NCI-H1092 (cell line): Measurements from ENCODE around the gene HCRT.
"Not testable (repeated sequence)": the region's sequence is repeated elsewhere in the genome, so short reads cannot be mapped to it uniquely, and the experiment has no call there.

Experiments
- DNase-seq: peaks from one replicate; lab custom pipeline; 2025; lab: John Stamatoyannopoulos, UW

HCRT gene

DNA sequence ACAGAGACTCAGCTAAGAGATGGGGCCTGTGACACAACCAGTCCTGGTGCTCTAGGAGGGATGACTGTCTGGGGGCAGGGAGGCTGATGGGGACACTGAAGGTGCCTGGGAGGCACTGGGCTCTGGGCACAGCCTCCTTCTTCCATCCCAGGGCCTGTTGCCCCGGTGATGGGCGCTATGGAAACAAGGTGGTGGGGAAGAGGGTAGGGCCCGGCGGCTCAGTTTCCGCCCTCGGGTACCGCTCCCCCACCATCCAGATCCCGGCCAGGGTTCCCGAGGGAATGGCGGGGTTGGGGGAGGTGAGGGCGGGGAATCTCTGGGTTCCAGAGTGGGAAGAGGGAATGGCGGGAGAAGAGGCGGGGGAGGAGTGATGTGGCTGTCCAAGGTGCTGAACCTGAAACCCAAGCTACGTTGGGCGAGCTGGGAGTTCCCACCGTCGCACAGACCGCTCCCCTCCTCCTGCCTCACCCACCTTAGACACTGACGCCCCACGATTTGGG lies 5.3 kb downstream of the HCRT start:
- peak; percentile 47 for DNase-seq

DNA sequence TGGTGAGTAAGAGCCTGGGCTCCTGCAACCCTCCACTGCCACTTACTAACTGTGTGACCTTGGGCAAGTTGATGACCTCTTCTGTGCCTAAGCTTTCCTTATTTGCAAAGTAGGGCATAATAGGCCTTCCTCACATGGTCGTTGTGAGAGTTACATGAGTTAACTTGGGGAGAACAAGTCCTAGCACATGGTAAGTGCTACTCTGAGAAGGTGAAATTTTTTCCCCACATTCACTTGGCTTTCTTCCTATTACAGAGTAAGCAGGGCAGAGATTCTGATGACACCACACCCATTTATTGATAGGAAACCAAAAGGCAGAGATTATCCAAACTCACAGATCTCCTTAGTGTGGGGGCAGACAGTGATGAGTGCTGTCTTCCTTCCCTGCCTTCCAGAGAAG lies 5.9 kb downstream of the HCRT start:
- DNase-seq = no peak

DNA sequence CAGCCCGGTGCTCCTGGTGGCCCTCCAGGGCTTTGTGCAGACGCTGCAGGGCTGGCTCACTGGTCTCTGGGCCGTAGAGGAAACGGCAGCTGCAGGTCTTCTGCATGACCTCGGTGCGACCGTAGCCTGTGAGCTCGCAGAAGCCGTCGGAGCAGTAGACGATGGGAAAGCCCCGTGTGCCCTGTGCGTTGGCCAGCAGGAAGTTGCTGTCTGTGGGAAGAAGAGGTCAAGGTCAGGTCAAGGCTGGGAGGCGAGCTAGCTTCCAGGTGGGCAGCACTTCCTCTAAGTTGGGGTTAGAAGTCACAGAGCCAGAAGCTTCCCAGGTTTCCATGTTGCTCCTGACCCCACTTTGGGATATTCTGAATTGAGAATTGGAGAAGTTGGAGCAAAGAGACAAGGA lies 6.4 kb downstream of the HCRT start:
- DNase-seq = no peak

DNA sequence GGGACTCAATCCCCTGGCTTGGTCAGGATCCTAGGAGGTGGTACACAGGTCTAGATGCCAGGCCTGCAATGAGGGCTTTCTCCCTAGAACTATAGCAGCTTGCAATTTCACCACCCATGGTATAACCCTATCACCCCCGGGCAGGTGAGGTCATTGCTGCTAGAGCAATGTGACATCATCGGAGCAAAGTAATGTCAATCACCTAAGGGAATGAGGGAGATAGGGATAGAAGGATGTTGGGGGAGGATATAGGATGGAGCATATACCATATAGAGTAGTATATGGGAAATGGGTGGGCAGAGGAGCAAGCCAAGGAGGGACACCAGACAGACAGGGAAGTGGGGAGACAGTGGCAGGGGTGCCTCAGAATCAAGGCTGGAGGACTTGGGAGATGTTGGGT lies 7.6 kb downstream of the HCRT start:
- no peak for DNase-seq

DNA sequence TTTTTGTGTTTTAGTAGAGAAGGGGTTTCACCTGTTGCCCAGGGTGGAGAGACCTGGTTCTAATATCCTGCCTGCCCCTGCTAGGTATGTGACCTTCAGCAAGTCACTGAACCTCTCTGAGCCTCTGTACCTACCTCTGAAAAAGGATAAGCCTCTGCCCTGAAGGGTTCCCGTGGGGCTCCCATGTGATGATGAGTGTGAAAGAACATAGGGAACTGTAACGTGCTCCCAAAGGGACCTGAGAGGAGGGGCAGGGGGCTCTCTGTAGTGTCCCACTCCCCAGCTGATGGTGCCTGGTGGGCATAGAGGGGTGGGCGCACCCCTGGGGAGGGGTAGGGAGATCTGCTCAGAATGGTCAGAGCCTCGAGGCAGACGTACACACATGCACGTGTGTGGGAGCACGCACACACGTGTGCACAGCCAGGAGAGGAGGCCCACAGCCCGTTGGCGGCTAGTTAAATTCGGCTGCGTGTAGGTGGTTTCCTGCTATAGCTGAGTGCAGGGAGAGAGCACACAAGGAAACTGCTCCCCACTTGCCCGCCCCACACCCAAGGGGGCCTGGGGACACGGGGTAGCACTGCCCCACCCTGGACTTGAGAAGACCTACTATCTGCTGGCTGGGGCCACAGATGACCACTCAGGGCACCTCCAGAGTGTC lies 11.0 kb downstream of the HCRT start:
- DNase-seq = no peak

DNA sequence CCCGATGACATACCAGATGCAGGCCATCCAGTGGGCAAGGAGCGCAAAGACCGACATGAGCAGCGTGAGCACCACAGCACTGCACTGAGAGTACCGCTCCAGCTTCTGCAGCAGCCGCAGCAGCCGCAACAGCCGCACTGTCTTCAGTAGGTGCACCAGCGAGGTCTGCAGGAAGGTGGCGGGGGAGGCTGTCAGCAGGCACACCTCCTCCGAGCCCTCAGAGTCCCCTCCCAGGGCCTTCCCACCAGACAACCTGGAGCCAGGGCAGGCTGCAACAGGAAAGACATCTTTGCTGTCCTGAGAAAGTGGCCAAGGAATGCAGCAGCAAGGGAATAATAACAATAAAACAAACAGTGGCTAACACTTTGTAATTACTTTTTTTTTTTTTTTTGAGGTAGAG lies 13.4 kb downstream of the HCRT start:
- DNase-seq = no peak

DNA sequence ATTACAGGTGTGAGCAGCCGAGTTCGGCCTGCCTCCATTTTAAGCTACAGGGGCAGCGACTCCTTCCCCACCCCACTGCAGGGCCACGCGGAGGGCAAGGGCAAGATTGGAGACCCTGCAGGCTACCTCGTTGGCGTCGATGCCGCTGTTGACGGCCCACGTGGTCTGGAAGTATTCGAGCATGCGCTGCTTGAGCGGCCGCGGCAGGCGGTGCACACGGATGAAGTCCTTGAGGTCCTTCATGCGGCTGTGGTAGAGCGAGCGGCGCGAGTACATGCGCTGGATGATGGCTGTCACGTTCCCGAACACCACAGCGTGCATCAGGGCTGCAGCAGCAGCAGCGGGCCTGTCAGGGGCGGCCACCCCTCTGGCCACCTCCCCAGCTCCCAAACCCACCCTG lies 15.9 kb downstream of the HCRT start:
- no peak for DNase-seq

DNA sequence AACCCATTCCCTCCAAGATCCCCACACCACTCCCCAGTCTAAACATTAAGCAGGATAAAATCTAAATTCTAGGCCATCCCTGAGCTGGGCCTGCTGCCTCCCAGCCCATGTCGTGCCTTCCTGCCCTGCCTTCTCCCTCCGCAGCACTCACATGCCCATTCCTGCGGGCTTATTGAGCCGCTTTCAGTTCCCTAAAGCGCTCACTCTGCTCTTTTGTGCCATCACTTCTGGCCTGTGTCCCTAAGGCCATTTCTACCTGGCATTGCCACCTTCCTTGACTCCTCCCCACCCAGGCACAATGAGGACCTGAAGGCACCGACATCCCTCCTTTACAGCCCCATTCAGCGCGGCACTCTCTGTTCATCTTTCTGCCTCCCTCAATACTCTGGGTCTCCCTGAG lies 17.4 kb downstream of the HCRT start:
- no peak for DNase-seq

DNA sequence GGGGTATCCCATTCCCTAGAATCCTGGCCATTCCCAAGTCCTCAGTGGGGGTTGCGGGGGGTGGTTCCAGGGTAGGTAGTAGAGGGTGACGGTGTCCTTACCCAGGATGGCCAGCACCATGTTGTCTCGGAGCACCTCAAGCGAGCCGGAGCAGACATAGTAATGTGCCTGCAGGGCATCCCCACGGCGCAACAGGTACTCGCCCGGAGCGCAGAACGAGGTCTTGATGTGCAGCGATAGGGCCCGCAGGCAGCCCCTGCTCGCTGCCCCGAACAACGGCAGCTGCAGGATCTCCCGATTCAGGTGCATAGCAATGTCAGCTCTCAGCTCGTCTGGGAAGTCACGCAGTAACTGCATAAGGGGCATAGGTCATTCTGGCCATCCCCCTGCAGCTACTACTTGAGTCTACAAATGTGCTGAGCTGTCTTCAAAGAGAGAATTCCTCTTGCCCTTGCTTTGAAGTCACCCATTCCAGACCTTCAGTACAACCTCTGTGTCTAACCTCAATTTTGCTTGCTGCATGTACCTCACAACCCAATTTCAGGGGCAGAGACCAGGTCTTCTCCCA lies 19.0 kb downstream of the HCRT start:
- no peak for DNase-seq

DNA sequence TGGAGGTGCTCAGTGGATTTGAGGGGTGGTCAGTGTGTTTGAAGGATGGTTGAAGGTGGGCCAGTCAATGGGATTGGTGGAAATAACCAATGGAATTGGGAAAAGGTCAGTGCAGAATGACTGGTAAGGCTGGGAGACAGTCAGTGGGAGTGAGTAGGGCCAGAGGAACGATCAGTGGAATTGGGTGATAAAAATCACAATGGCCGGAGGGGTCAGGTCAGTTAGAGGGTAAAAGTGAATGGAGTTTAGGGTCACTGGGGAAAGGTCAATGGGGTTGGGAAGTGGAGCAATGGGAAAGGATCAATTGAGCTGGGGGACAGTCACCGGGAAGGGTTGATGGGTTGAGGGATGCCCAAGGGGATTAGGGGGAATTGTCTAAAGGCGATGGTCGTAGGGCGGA lies 19.5 kb downstream of the HCRT start:
- DNase-seq = no peak

DNA sequence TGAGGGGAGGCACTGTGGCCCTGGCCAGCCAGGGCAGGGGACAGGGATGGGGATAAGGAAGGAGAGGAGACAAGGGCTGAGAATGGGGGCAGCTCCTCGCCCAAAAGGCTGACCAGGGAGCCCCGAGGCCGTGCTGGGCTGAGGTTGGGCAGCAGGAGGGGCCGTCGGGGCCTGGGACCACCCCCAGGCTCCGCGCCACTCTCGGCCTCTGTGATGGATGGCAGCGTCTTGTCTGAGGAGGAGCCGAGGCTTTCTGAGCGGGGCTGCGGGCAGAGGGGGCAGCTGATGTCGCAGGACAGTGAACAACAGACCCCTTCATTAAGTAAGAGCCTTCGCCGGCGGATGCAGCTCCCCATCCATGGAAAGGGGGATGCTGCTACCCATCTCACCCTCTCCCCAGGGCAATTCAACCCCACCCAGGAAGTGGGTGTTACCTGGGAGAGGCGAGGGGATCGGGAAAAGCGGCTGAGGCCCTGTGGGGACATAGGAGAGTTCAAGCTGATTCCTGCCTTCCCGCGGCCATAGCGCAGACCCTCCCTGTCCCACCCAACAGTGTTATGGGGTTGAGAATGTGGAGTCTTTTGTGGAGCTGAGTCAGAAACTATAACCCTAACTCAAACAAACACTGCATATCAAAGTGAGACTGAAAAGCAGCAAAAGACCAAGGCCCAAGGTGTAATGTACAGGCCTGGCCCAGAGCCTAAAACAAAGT lies 21.4 kb downstream of the HCRT start:
- no peak for DNase-seq

DNA sequence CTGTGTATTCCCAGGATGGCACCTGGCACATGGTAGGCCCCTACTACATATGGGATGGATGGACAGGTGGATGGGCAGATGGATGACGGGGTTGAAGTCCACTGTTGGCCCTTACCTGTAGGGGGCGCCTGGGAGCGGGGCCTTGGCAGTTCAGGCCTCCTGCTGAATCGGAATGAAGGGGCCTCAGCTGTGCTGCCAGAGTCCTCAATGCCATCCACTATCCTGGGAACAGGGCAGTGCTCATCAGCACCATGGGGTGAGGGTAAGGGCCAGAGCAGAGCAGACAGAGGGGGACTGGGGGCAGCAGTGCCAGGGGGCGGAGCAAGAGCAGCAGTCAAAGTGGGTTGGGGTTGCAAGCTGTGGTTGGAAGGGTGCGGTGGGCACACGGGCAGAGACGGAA lies 22.1 kb downstream of the HCRT start:
- DNase-seq = no peak

DNA sequence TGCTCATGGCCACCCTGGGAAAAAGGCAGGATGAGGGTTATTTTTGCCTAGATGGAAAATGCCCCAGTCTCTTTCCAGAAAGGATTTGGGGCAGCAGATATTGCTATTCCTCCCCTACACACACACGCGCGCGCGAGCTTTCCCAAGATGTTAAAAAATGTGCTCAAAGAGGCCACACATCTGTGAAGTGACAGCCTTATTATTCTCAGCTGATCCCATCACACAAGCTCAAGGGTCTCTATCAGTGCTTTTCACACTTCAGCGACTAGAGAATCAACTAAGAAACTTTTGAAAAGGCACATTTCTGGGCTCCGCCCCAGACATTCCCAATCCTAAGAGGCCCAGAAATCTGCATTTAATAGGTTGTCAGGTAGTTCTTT lies 24.7 kb downstream of the HCRT start:
- no peak for DNase-seq

DNA sequence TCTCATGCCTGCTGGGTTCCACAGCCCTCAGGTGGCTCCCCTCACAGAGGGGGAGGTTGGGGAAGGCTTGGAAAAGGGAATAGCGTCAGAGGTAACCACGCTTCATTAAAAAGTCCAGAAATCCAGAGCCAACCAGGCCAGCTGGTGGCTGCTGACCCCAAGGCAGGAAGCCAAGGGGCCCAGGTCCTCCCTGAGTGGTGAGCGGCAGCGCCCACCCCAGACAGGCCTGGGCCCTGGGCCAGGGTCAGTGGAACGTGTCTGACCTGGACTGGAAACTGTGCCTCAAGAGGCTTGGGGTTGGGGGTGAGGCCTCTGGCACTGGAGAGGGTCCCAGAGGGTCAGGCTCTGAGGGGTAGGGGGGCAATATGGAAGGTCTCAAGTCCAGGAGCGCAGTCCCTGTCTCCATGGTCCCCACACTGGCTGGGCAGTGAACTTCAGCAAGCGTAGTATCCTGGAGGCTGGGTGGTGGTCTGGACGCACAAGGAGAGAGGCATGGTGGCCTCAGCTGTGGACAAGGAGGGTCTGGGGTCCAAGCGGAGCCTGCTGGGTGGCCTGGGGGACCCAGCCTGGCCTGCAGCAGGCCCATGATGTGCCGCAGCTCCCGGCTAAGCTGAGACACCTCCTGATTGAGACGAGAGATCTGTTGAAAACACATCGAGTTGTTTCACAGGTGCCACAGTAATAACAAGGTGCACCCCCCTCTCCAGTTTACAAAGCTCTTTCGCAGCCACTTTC lies 25.3 kb downstream of the HCRT start:
- no peak for DNase-seq

DNA sequence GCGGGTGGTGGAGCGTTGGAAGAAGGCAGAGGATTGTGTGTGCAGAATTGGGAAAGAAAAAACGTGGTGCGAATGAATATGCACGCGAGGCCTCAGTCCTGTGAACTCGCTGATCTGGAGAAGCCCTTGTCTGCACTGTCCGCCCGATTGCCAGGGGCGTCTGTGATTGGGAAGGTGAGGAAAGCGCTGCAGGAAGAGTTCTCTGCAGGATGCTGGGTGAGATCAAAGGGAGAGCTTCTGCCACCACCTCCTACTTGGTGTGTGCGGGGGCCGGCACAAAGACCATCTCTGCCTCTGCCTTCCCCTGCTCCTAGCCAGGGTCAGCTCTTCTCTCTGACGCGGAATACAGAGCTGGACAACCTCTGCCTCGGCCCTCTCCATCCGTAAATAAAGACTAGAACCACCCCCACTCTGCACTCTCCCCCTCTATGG lies 29.6 kb downstream of the HCRT start:
- no peak for DNase-seq

DNA sequence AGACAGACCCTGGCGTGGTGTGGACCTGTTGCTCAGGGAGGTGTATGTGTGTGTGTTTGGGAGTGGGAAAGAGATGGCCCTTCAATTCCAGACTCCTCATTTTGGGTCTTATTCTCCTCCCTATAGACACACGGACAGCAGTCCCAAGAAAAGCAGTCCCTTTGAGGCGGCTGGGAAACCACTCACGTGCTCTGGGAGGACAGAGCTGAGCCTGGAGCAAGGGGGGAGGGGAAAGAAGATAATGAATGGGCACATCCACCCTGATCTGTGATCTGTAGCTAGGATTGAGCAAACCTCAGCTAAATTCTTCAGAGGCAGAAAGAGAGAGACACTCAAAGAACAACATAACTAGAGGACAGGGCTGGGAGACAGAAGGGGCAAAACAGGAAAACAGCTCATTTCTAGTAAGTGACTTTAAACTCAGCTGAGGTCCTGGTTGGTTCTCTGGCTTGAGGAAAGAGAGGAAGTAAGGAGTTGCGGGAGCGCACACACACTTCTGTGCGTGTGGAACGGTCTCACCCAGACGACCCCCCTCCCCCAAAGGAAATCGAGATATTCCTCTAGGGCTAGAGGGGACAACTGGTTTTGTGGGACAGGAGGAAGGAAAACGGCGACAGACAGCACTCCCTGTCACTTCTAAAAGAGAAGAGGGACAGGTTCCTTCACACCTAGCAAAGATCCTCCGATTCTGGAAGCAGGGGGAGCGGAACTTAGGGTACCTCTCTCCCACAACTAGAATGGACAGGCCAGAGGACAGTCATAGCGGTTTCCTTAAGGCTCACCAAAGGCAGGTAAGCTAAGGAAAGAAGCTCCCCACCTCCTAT lies 31.1 kb downstream of the HCRT start:
- DNase-seq = no peak

DNA sequence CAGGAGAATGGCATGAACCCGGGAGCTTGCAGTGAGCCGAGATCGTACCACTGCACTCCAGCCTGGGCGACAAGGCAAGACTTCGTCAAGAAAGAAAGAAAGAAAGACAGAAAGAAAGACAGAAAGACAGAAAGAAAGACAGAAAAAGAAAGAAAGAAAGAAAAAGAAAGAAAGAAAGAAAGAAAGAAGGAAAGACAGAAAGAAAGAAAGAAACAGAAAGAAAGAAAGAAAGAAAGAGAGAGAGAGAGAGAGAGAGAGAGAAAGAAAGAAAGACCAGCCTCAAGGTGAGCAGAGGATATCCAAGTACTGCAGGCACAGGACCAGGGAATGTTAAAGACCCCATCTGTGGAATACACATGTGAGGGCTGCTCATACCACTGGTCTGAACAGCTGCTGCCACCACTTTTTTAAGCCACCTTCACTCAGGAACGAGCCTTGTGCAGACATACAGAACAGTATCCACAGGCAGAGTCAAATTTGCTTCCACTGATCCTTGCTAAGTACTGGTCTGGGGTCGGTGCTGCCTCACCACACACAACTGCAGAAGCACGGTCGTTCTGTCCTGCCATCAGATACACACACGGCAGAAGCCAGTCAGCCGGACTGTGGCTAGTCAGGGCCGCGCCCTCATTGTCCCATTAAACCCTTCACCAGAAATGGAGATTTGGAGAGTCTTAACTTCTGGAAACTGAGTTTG lies 38.2 kb downstream of the HCRT start:
- DNase-seq = no peak

DNA sequence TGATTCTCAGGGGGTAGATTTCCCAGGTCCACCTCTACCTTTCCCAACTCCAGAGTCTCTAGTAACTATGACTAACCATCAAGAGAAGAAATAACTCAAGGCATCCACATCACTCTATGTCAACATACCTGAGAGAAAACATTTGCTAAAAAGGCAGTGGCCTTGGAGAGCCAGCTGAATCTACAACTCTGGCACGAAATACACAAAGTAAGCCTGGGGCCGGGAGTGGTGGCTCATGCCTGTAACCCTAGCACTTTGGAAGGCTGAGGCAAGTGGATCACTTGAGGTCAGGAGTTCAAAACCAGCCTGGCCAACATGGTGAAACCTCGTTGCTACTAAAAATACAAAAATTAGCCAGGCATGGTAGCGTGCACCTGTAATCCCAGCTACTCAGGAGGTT lies 42.1 kb downstream of the HCRT start:
- DNase-seq = not testable (repeated sequence)

DNA sequence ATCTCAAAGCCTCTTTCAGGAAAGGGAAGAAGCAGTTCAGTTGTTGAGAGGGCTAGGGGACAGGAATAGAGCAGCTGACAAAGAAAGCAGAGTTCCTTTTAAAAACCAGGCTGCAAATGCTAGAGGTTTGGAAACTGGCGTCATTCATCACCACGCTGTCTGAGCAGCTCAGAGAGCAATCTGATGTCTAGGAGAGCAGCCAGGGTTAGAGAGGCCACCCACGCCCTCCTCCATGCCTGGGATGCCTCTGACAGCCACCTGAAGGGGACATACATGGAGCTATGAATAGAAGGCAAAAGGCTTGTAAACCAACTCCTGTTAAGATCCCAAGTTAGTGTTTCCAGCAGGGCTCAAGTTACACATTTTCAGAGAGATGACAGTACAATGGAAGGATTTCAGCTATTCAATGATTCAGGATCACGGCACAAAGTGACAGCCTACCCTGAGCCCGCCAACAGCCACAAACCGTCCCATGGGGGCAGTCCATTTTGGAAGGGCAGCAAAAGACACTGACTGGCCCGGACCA lies 42.8 kb downstream of the HCRT start:
- no peak for DNase-seq

DNA sequence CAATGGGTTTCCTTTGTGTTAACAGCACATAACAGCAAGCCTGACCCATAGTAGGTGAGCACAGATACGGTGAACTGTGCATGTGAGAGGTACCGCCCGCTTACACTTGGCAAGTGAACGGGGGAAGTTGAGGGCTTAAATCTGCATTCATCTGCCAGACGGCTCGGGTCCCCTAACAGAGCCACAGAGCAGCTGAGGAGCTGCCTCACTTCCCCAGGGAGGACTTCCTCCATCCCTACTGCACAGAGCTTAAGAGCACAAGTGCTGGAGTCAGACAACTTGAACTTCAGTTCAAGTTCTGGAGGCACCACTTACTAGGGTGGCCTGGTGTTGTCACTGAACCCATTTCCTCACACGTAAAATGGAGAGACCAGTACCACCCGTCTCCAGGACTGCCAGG lies 43.9 kb downstream of the HCRT start:
- no peak for DNase-seq

DNA sequence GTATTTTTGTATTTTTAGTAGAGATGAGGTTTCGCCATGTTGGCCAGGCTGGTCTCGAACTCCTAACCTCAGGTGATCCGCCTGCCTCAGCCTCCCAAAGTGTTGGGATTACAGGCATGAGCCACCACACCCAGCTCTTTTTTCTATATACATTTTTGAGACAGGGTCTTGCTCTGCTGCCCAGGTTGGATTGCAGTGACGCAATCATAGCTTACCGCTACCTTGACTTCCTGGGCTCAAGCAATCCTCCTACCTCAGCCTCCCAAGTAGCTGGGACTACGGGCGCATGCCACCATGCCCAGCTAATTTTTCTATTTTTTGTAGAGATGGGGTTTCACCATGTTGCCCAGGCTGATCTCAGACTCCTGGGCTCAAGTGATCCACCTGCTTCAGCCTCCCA lies 44.6 kb downstream of the HCRT start:
- not testable (repeated sequence) for DNase-seq
